GM12878 (cell line): ENCODE data around the gene CORO2B.

ENCODE experiments used
- EGR1 ChIP-seq, 2 experiments: IDR thresholded peaks; 1 replicate in 1 of 2; 2 replicates in 1 of 2; pipeline ENCODE4 v1.6.1; 2011 to 2012; ENCODE audit warnings: low read depth in 2 of 2, low read length in 2 of 2, borderline replicate concordance in 1 of 2, mild to moderate bottlenecking in 1 of 2, moderate library complexity in 1 of 2
- NRF1 ChIP-seq: conservative IDR thresholded peaks from 2 replicates; pipeline ENCODE4 v1.6.1; 2011; ENCODE audit warnings: mild to moderate bottlenecking, low read depth, low read length, improper control_type of control experiment
- PBX3 ChIP-seq: IDR thresholded peaks from 2 replicates; pipeline ENCODE4 v1.6.1; 2011; ENCODE audit warnings: mild to moderate bottlenecking, low read depth, low read length, moderate library complexity; ENCODE audit not compliant: insufficient replicate concordance
- POLR2A ChIP-seq: IDR thresholded peaks from 2 replicates; pipeline ENCODE4 v1.6.1; 2011; ENCODE audit warnings: low read depth, mild to moderate bottlenecking, low read length
- POLR2AphosphoS5 ChIP-seq: IDR thresholded peaks from 2 replicates; pipeline ENCODE4 v1.6.1; 2011; ENCODE audit warnings: mild to moderate bottlenecking, low read length, inconsistent platforms
- TF ChIP-seq, protein P1 (sequence below): IDR thresholded peaks from 2 replicates; pipeline ENCODE4 v1.6.1; 2012; ENCODE audit warnings: low read depth, low read length, improper control_type of control experiment

- no peak for TF ChIP-seq POLR2A
- TF ChIP-seq NRF1 = no peak
- no peak for TF ChIP-seq EGR1 (IDR thresholded peaks at IDR 0.05; ENCODE audit: borderline replicate concordance in 1 of 2, low read depth in 2 of 2, low read length in 2 of 2)
- TF ChIP-seq, protein P1, sequence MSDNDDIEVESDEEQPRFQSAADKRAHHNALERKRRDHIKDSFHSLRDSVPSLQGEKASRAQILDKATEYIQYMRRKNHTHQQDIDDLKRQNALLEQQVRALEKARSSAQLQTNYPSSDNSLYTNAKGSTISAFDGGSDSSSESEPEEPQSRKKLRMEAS = no peak
- TF ChIP-seq PBX3 = no peak
- TF ChIP-seq POLR2AphosphoS5 = no peak
These were observed 54.7 kb downstream of the CORO2B start for GRCh38 chr15:68633231-68634121.
